HepG2 (cell line): ENCODE measurements around the gene NOL11. TPM values are rescaled to one million over a fixed set of nuclear protein-coding genes. Genes with fewer than 3 reads are reported as not detected.

Experiments
- ARID2 ChIP-seq: sonication (generic); formaldehyde crosslinking; IDR thresholded peaks from 2 replicates; pipeline ENCODE4 v1.8.1; 2022; ENCODE audit warnings: mild to moderate bottlenecking, missing genetic modification reagents, borderline replicate concordance
- ARID4A ChIP-seq: sonication (generic); formaldehyde crosslinking; IDR thresholded peaks from 2 replicates; pipeline ENCODE4 v1.5.0; 2020; ENCODE audit warnings: mild to moderate bottlenecking, missing genetic modification reagents, borderline replicate concordance
- BRF2 ChIP-seq: sonication (generic); formaldehyde crosslinking; IDR thresholded peaks from 2 replicates; pipeline ENCODE4 v1.8.1; 2022; ENCODE audit warnings: mild to moderate bottlenecking, missing genetic modification reagents
- CBX2 ChIP-seq, 2 experiments: fragments of 200-600 bp in 1 of 2; sonication (generic); formaldehyde crosslinking in 1 of 2; IDR thresholded peaks; 2 replicates each; pipeline versions ENCODE4 v1.7.0 to v1.8.1; 2018 to 2022; ENCODE audit warnings: low read depth in 2 of 2, low read length in 1 of 2, mild to moderate bottlenecking in 1 of 2, missing genetic modification reagents in 1 of 2
- GMEB2 ChIP-seq: IDR thresholded peaks from 2 replicates; pipeline ENCODE4 v1.6.1; 2016; ENCODE audit warnings: missing biosample characterization, missing genetic modification reagents, low read depth
- NFKB2 ChIP-seq: sonication (generic); formaldehyde crosslinking; IDR thresholded peaks from 2 replicates; pipeline ENCODE4 v1.4.0; 2020; ENCODE audit warnings: missing genetic modification reagents, borderline replicate concordance
- PAF1 ChIP-seq: IDR thresholded peaks from 2 replicates; pipeline ENCODE4 v1.6.1; 2016; ENCODE audit warnings: missing genetic modification reagents, missing compliant biosample characterization
- RAD21 ChIP-seq: fragments of 450-650 bp; formaldehyde crosslinking; IDR thresholded peaks from 2 replicates; pipeline ENCODE4 v1.5.0; 2020; ENCODE audit warnings: mild to moderate bottlenecking
- RBAK ChIP-seq: sonication (generic); formaldehyde crosslinking; IDR thresholded peaks from 2 replicates; pipeline ENCODE4 v1.5.1; 2020; ENCODE audit warnings: mild to moderate bottlenecking, missing genetic modification reagents
- RERE ChIP-seq: IDR thresholded peaks from 2 replicates; pipeline ENCODE4 v1.6.1; 2016; ENCODE audit warnings: low read depth, missing genetic modification reagents, missing compliant biosample characterization
- TBX2 ChIP-seq: sonication (generic); formaldehyde crosslinking; IDR thresholded peaks from 2 replicates; pipeline ENCODE4 v1.5.0; 2020; ENCODE audit warnings: missing genetic modification reagents, mild to moderate bottlenecking, borderline replicate concordance
- XRCC5 ChIP-seq: fragments of 200-400 bp; formaldehyde crosslinking; optimal IDR thresholded peaks from 2 replicates; pipeline ENCODE3; 2017; ENCODE audit warnings: mild to moderate bottlenecking, low read length
- ZBTB7A ChIP-seq: sonication (generic); formaldehyde crosslinking; IDR thresholded peaks from 2 replicates; pipeline ENCODE4 v1.8.0; 2022; ENCODE audit warnings: mild to moderate bottlenecking, missing genetic modification reagents
- ZNF225 ChIP-seq: sonication (generic); formaldehyde crosslinking; IDR thresholded peaks from 2 replicates; pipeline ENCODE4 v1.4.0; 2020; ENCODE audit warnings: mild to moderate bottlenecking, missing genetic modification reagents
- ZNF672 ChIP-seq: sonication (generic); formaldehyde crosslinking; IDR thresholded peaks from 2 replicates; pipeline ENCODE4 v1.8.1; 2022; ENCODE audit warnings: missing genetic modification reagents
- ZNF784 ChIP-seq: sonication (generic); formaldehyde crosslinking; IDR thresholded peaks from 2 replicates; pipeline ENCODE4 v1.5.1; 2020; ENCODE audit warnings: missing genetic modification reagents, mild to moderate bottlenecking, borderline replicate concordance
- polyA plus RNA-seq, 8 experiments: library from polyadenylated mRNA; depleted of rRNA in 3 of 8; stranded (reverse) in 7 of 8; unstranded in 1 of 8; fragments of >200 nt; fragmentation: Illumina TruSeq in 4 of 8; extraction: Trizol in 4 of 8; gene quantifications; 2 replicates each; pipeline versions ENCODE4 v1.2.1 to v1.2.3, GENCODE V29; 2011 to 2016; ENCODE audit warnings: low read depth in 4 of 8, missing spikeins in 1 of 8, mixed read lengths in 1 of 8; ENCODE audit not compliant: insufficient read depth in 1 of 8
- total RNA-seq, 5 experiments: library from RNA; depleted of rRNA; stranded (reverse); fragments of >200 nt; fragmentation: Illumina TruSeq; extraction: Trizol; gene quantifications; 2 replicates each; pipeline ENCODE4 v1.2.3, GENCODE V29; 2016; ENCODE audit warnings: low read depth in 1 of 5

The NOL11 gene
- total and polyA plus RNA-seq, 2 of the 13 experiments (the other 11 are each of a cell fraction or from before 2014, with no cell fraction given), result 45.8 to 124 TPM

GRCh38 chr17:67779098-67779672, 61.4 kb downstream of the NOL11 start (continued):
- TF ChIP-seq RAD21 (CRISPR knock-in tag) (peak; percentile 62; the same call in 1 of the 2 replicates), ZNF784 (CRISPR knock-in tag) (no peak), ARID4A (CRISPR knock-in tag) (no peak), NFKB2 (CRISPR knock-in tag) (no peak), GMEB2 (no peak), ZNF672 (no peak), BRF2 (CRISPR knock-in tag) (no peak), CBX2 (IDR thresholded peaks at IDR 0.05; ENCODE audit: low read depth, low read length) (no peak), CBX2 (CRISPR knock-in tag; IDR thresholded peaks at IDR 0.05; ENCODE audit: low read depth) (no peak), ZBTB7A (CRISPR knock-in tag) (no peak), ZNF225 (CRISPR knock-in tag) (peak; percentile 47; the same call in 1 of the 2 replicates), PAF1 (CRISPR knock-in tag) (no peak), XRCC5 (peak; percentile 51), RBAK (CRISPR knock-in tag) (no peak), RERE (CRISPR knock-in tag) (no peak), TBX2 (CRISPR knock-in tag) (peak; percentile 23; the same call in 1 of the 2 replicates), ARID2 (CRISPR knock-in tag) (no peak)
